Panc1 (cell line): ENCODE measurements around the gene LANCL2. TPM values are rescaled to one million over a fixed set of nuclear protein-coding genes. Genes with fewer than 3 reads are reported as not detected.

ENCODE experiments used
- ATAC-seq: fragments of 200-7000 bp; cut with Tn5 transposase; 2 replicates; pipeline ENCODE4 v1.9.1; 2020; ENCODE audit warnings: mild to moderate bottlenecking, moderate library complexity
- BruUV-seq: library from RNA; stranded (reverse); fragments of 400-500 nt; replicated peaks from 2 replicates; lab custom pipeline; 2021; lab: Mats Ljungman, UMichigan
- CTCF ChIA-PET: fragments of 300-600 bp; sonication (Branson Sonifier 250); formaldehyde crosslinking; loops from one replicate; lab custom pipeline; 2022; ENCODE audit warnings: antibody characterized with exemption; lab: Charles Lee
- POLR2A ChIA-PET: fragments of 300-600 bp; sonication (Branson Sonifier 250); formaldehyde crosslinking; loops from one replicate; lab custom pipeline; 2022; ENCODE audit warnings: antibody characterized with exemption; lab: Charles Lee
- DNase-seq: peaks from one replicate; pipeline ENCODE4 v3.0.0-alpha.2; 2010; ENCODE audit warnings: low read depth, low spot score
- H3K27ac ChIP-seq: 2 replicates; pipeline ENCODE4 v1.5.1; 2011; ENCODE audit warnings: mild to moderate bottlenecking, low read length, inconsistent platforms
- H3K27me3 ChIP-seq: fragments of 200-500 bp; sonication (Bioruptor generic); 2 replicates; pipeline ENCODE4 v1.6.0; 2014; ENCODE audit warnings: low read length, inconsistent platforms; ENCODE audit not compliant: control insufficient read depth, insufficient read depth
- H3K36me3 ChIP-seq: fragments of 200-500 bp; sonication (Bioruptor generic); 2 replicates; pipeline ENCODE4 v1.5.1; 2014; ENCODE audit warnings: inconsistent platforms, mild to moderate bottlenecking, low read length, moderate library complexity; ENCODE audit not compliant: control insufficient read depth, insufficient read depth
- H3K4me1 ChIP-seq: 2 replicates; pipeline ENCODE4 v1.5.1; 2011; ENCODE audit warnings: inconsistent platforms, mild to moderate bottlenecking, low read length, moderate library complexity; ENCODE audit not compliant: control insufficient read depth, insufficient read depth
- H3K4me3 ChIP-seq, 2 experiments: 2 replicates each; pipeline ENCODE4 v1.5.1; 2011 to 2012; ENCODE audit warnings: low read depth in 2 of 2, low read length in 2 of 2, mild to moderate bottlenecking in 2 of 2, inconsistent platforms in 1 of 2, moderate library complexity in 1 of 2
- H3K9me3 ChIP-seq: fragments of 200-500 bp; sonication (Bioruptor generic); 2 replicates; pipeline ENCODE4 v1.5.1; 2014; ENCODE audit warnings: low read depth, mild to moderate bottlenecking, inconsistent platforms, low read length, moderate library complexity; ENCODE audit not compliant: control insufficient read depth, insufficient read depth
- POLR2AphosphoS5 ChIP-seq: IDR thresholded peaks from 2 replicates; pipeline ENCODE4 v1.6.1; 2012; ENCODE audit warnings: mild to moderate bottlenecking, low read depth, low read length, moderate library complexity
- SIN3A ChIP-seq: IDR thresholded peaks from 2 replicates; pipeline ENCODE4 v1.6.1; 2012; ENCODE audit warnings: low read depth, mild to moderate bottlenecking, low read length, moderate library complexity, borderline replicate concordance; ENCODE audit not compliant: insufficient read depth
- TCF7L2 ChIP-seq: IDR thresholded peaks from 2 replicates; pipeline ENCODE4 v1.6.1; 2011; ENCODE audit warnings: mild to moderate bottlenecking, low read depth, low read length, inconsistent platforms
- in situ Hi-C: cut with HindIII; loops from 2 replicates; pipeline ENCODE4 v1.10.0; 2016; ENCODE audit warnings: low sequenced_read_pairs, low pct_unique_long_range_greater_than_20kb
- intact Hi-C: fragments of 100-400 bp; cut with micrococcal nuclease; formaldehyde crosslinking; loops from one replicate; pipeline ENCODE4 v1.10.0; 2022; ENCODE audit not compliant: unreplicated experiment
- total RNA-seq: library from RNA; stranded (reverse); gene quantifications from one replicate; pipeline ENCODE4 v1.2.1, GENCODE V29; 2021; ENCODE audit not compliant: unreplicated experiment
- TF ChIP-seq, protein P1 (sequence below): fragments of 450-650 bp; IDR thresholded peaks from 2 replicates; pipeline ENCODE4 v1.5.1; 2017; ENCODE audit warnings: mild to moderate bottlenecking
- TF ChIP-seq, protein P2 (sequence below), 2 experiments: IDR thresholded peaks; 2 replicates each; pipeline ENCODE4 v1.6.1; 2011 to 2012; ENCODE audit warnings: low read depth in 2 of 2, control low read depth in 1 of 2, low read length in 1 of 2, mild to moderate bottlenecking in 1 of 2, moderate library complexity in 1 of 2; ENCODE audit not compliant: insufficient read depth in 1 of 2

Gene LANCL2
- total RNA-seq, 1 experiment from 2014 or later = 30.6 TPM

DNA sequence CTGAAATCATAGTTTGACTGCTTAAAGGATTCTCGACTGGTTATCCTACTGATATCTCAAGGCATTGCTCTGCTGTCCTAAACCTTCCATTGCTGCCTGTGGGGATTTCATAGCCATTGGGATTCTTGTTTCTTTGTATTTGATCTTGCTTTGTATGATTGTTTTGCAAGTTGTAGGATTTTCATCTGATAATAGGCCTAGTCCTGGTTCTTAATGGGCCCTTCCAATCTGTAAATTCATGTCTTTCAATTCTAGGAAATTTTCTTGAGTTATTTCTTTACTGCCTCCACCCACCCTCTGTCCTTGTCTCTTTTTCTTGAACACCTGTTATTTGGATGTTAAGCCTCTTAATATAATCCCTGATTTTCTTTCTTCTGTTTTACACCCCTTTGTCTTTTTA, 72.2 kb downstream of the LANCL2 start:
- intact Hi-C loops (loop anchor here (10.0 kb wide), 1 partner anchor 157 kb away; no protein-coding TSS in a partner anchor), in situ Hi-C loops (no loop called here)
- no peak for ATAC-seq
- no peak overlapping the region for H3K27ac ChIP-seq
- no peaks in the 10 kb centered on the region for H3K4me1 ChIP-seq
- no peaks in the 10 kb centered on the region for H3K27me3 ChIP-seq
- POLR2A ChIA-PET = no interaction called here
- H3K36me3 ChIP-seq = no peaks in the 10 kb centered on the region
- no TSS peak for BruUV-seq
- H3K4me3 ChIP-seq = no peak overlapping the region
- CTCF ChIA-PET = no interaction called here
- TF ChIP-seq TCF7L2 (no peak), SIN3A (no peak), POLR2AphosphoS5 (no peak)
- TF ChIP-seq, protein P1, sequence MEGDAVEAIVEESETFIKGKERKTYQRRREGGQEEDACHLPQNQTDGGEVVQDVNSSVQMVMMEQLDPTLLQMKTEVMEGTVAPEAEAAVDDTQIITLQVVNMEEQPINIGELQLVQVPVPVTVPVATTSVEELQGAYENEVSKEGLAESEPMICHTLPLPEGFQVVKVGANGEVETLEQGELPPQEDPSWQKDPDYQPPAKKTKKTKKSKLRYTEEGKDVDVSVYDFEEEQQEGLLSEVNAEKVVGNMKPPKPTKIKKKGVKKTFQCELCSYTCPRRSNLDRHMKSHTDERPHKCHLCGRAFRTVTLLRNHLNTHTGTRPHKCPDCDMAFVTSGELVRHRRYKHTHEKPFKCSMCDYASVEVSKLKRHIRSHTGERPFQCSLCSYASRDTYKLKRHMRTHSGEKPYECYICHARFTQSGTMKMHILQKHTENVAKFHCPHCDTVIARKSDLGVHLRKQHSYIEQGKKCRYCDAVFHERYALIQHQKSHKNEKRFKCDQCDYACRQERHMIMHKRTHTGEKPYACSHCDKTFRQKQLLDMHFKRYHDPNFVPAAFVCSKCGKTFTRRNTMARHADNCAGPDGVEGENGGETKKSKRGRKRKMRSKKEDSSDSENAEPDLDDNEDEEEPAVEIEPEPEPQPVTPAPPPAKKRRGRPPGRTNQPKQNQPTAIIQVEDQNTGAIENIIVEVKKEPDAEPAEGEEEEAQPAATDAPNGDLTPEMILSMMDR = no peak
- TF ChIP-seq, protein P2, sequence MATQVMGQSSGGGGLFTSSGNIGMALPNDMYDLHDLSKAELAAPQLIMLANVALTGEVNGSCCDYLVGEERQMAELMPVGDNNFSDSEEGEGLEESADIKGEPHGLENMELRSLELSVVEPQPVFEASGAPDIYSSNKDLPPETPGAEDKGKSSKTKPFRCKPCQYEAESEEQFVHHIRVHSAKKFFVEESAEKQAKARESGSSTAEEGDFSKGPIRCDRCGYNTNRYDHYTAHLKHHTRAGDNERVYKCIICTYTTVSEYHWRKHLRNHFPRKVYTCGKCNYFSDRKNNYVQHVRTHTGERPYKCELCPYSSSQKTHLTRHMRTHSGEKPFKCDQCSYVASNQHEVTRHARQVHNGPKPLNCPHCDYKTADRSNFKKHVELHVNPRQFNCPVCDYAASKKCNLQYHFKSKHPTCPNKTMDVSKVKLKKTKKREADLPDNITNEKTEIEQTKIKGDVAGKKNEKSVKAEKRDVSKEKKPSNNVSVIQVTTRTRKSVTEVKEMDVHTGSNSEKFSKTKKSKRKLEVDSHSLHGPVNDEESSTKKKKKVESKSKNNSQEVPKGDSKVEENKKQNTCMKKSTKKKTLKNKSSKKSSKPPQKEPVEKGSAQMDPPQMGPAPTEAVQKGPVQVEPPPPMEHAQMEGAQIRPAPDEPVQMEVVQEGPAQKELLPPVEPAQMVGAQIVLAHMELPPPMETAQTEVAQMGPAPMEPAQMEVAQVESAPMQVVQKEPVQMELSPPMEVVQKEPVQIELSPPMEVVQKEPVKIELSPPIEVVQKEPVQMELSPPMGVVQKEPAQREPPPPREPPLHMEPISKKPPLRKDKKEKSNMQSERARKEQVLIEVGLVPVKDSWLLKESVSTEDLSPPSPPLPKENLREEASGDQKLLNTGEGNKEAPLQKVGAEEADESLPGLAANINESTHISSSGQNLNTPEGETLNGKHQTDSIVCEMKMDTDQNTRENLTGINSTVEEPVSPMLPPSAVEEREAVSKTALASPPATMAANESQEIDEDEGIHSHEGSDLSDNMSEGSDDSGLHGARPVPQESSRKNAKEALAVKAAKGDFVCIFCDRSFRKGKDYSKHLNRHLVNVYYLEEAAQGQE (IDR thresholded peaks at IDR 0.05; ENCODE audit: insufficient read depth in 1 of 2, low read depth in 2 of 2, low read length in 1 of 2) = no peak
- no peaks in the 10 kb centered on the region for H3K9me3 ChIP-seq
- no peak for DNase-seq

DNA sequence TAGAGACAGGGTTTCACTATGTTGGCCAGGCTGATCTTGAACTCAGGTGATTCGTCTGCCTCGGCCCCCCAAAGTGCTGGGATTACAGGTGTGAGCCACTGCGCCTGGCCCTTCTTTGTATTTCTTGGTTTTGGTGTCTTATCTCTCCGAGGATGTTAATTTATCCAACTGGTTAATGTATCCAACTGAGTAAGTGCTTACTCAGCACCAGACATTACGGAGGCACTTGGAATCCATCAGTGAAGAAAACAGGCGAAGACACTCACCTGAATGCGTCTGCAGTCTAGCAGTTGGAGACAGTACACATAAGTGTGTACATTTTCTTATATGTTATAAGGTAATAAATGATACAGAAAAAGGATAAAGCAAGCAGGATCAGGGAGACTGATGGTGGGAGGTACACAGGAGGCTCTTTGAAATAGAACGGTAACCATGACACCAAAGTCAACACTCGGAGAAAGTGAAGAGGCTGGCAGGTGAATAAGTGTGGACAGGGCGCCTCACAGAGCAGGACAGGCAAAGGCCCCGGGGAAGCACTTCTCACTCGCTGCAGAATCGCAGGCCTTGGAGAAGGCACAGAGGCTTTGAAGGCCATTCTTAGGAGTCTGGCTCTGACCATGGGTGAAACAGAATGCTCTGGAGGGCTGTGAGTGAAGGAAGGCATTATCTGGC, 73.1 kb downstream of the LANCL2 start:
- POLR2A ChIA-PET = no interaction called here
- Histone ChIP-seq H3K36me3 (no peaks in the 10 kb centered on the region), H3K4me3 (no peak overlapping the region), H3K27me3 (no peaks in the 10 kb centered on the region), H3K4me1 (no peaks in the 10 kb centered on the region), H3K27ac (no peak overlapping the region), H3K9me3 (no peaks in the 10 kb centered on the region)
- ATAC-seq (no peak), DNase-seq (no peak)
- CTCF ChIA-PET = no interaction called here
- TF ChIP-seq, protein P1 = no peak
- TF ChIP-seq, protein P2 (IDR thresholded peaks at IDR 0.05; ENCODE audit: insufficient read depth in 1 of 2, low read depth in 2 of 2, low read length in 1 of 2) = no peak
- no peak for TF ChIP-seq TCF7L2
- no peak for TF ChIP-seq SIN3A
- no peak for TF ChIP-seq POLR2AphosphoS5
- intact Hi-C loops = loop anchor here (10.0 kb wide), 1 partner anchor 157 kb away; no protein-coding TSS in a partner anchor
- in situ Hi-C loops = no loop called here
- no TSS peak for BruUV-seq
